Measurements from ENCODE around the gene TMEM19.

GRCh38 chr12:71642264-71642663 is 43.6 kb upstream of the TMEM19 start:
- TF ChIP-seq POLR2AphosphoS5 (IDR thresholded peaks at IDR 0.05) (no peak), POLR2A (IDR thresholded peaks at IDR 0.05) (no peak), EP300 (IDR thresholded peaks at IDR 0.05) (no peak)
- TF ChIP-seq, protein P1, sequence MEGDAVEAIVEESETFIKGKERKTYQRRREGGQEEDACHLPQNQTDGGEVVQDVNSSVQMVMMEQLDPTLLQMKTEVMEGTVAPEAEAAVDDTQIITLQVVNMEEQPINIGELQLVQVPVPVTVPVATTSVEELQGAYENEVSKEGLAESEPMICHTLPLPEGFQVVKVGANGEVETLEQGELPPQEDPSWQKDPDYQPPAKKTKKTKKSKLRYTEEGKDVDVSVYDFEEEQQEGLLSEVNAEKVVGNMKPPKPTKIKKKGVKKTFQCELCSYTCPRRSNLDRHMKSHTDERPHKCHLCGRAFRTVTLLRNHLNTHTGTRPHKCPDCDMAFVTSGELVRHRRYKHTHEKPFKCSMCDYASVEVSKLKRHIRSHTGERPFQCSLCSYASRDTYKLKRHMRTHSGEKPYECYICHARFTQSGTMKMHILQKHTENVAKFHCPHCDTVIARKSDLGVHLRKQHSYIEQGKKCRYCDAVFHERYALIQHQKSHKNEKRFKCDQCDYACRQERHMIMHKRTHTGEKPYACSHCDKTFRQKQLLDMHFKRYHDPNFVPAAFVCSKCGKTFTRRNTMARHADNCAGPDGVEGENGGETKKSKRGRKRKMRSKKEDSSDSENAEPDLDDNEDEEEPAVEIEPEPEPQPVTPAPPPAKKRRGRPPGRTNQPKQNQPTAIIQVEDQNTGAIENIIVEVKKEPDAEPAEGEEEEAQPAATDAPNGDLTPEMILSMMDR (IDR thresholded peaks at IDR 0.05): no peak
